OCI-LY3 (cell line): ENCODE measurements around the gene ARSJ.

Experiments
- EZH2phosphoT487 ChIP-seq: fragments of 200-600 bp; shearing (Covaris generic); IDR thresholded peaks from 2 replicates; pipeline ENCODE4 v1.6.1; 2018; ENCODE audit warnings: antibody characterized with exemption, mixed run types, low read depth
- TF ChIP-seq, protein P1 (sequence below): fragments of 200-600, 300-600 bp; sonication (generic); IDR thresholded peaks from 2 replicates; pipeline ENCODE4 v1.5.1; 2014; ENCODE audit warnings: antibody characterized with exemption, low read length, low read depth

DNA sequence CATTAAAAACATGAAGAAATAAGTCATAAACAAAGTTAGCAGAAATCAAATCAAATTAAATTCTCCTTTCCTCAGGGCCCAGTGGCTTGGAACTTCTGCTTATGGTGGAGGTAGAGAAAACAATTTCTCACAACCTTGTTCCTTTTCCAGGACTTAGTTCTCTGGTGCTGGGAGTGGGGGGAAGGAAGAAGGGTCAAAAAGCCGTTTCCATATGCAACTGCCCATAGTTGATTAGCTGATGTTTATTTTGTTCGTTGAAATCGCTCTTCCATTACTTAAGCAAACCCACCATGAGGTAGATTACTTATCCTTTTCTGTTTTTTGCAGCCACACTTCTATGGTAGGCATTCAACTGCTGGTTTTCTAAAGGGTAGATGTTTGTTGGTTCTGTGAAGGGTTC lies 94.2 kb downstream of the ARSJ start:
- TF ChIP-seq, protein P1, sequence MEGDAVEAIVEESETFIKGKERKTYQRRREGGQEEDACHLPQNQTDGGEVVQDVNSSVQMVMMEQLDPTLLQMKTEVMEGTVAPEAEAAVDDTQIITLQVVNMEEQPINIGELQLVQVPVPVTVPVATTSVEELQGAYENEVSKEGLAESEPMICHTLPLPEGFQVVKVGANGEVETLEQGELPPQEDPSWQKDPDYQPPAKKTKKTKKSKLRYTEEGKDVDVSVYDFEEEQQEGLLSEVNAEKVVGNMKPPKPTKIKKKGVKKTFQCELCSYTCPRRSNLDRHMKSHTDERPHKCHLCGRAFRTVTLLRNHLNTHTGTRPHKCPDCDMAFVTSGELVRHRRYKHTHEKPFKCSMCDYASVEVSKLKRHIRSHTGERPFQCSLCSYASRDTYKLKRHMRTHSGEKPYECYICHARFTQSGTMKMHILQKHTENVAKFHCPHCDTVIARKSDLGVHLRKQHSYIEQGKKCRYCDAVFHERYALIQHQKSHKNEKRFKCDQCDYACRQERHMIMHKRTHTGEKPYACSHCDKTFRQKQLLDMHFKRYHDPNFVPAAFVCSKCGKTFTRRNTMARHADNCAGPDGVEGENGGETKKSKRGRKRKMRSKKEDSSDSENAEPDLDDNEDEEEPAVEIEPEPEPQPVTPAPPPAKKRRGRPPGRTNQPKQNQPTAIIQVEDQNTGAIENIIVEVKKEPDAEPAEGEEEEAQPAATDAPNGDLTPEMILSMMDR: no peak
- TF ChIP-seq EZH2phosphoT487: no peak
